K562 (cell line): ENCODE results near the gene HIVEP3. TPM values are rescaled to one million over a fixed set of nuclear protein-coding genes. Genes with fewer than 3 reads are reported as not detected.

Experiments used
- ATAC-seq: fragments of 200-7000 bp; cut with Tn5 transposase; 3 replicates; pipeline ENCODE4 v1.9.1; 2020; ENCODE audit warnings: moderate library complexity
- BruUV-seq: library from RNA; stranded (reverse); fragments of 400-500 nt; replicated peaks from 2 replicates; lab custom pipeline; 2021; lab: Mats Ljungman, UMichigan
- CTCF ChIA-PET: fragments of 300-600 bp; formaldehyde crosslinking; extraction: SDS; loops from one replicate; lab custom pipeline; 2021; ENCODE audit warnings: low intra/inter-chr PET ratio; lab: Yijun Ruan, JAX
- POLR2A ChIA-PET: fragments of 300-600, 350-650 bp; sonication (Branson Sonifier 250); formaldehyde crosslinking; extraction: SDS; loops from one replicate; lab custom pipeline; 2021; ENCODE audit warnings: antibody characterized with exemption, inconsistent platforms; lab: Yijun Ruan, JAX
- DNase-seq, 4 experiments: peaks; one replicate each; pipeline versions ENCODE4 v3.0.0 to v3.0.0-alpha.2; 2011 to 2018; ENCODE audit warnings: low spot score in 3 of 4, mixed read lengths in 3 of 4; ENCODE audit errors: extremely low read depth in 1 of 4
- FAIRE-seq: peaks from 2 replicates; lab custom pipeline; 2011; peaks lifted over from hg19 to GRCh38; lab: Jason Lieb, UNC
- H2AFZ ChIP-seq: 2 replicates; pipeline ENCODE4 v1.6.0; 2011; ENCODE audit warnings: low read depth, low read length, control low read depth, inconsistent platforms
- H3K27ac ChIP-seq: fragments of 200-600 bp; 3 replicates; pipeline ENCODE4 v1.8.0; 2011; ENCODE audit warnings: low read depth, mild to moderate bottlenecking, control low read depth, inconsistent platforms, low read length, moderate library complexity, mixed read lengths; ENCODE audit errors: extremely low read depth
- H3K27me3 ChIP-seq, 2 experiments: fragments of 300-600 bp in 1 of 2; 2 replicates in 1 of 2; 3 replicates in 1 of 2; pipeline versions ENCODE4 v1.6.0 to v1.8.0; 2011; ENCODE audit warnings: inconsistent platforms in 2 of 2, low read length in 2 of 2, mild to moderate bottlenecking in 1 of 2, mixed read lengths in 1 of 2, moderate library complexity in 1 of 2; ENCODE audit not compliant: control insufficient read depth in 2 of 2, insufficient read depth in 2 of 2
- H3K36me3 ChIP-seq: fragments of 300-600 bp; 3 replicates; pipeline ENCODE4 v1.8.0; 2011; ENCODE audit warnings: mild to moderate bottlenecking, low read length, inconsistent platforms; ENCODE audit not compliant: control insufficient read depth, insufficient read depth
- H3K4me1 ChIP-seq, 2 experiments: fragments of 200-600 bp in 1 of 2; replicated peaks in 1 of 2; 2 replicates in 1 of 2; 3 replicates in 1 of 2; pipeline versions ENCODE4 v1.5.1 to v1.8.0; 2011; ENCODE audit warnings: inconsistent platforms in 2 of 2, low read length in 2 of 2, mild to moderate bottlenecking in 1 of 2, mixed read lengths in 1 of 2, moderate library complexity in 1 of 2; ENCODE audit not compliant: control insufficient read depth in 2 of 2, insufficient read depth in 2 of 2
- H3K4me2 ChIP-seq: 2 replicates; pipeline ENCODE4 v1.6.1; 2011; ENCODE audit warnings: low read length, control low read depth, inconsistent platforms, mixed read lengths; ENCODE audit not compliant: insufficient read depth
- H3K4me3 ChIP-seq: fragments of 200-600 bp; sonication (generic), shearing (Covaris generic); 2 replicates; pipeline ENCODE4 v1.5.1; 2016; ENCODE audit warnings: control low read depth, inconsistent platforms
- H3K79me2 ChIP-seq: fragments of 200-600 bp; 3 replicates; pipeline ENCODE4 v1.8.0; 2011; ENCODE audit warnings: low read length, inconsistent platforms; ENCODE audit not compliant: control insufficient read depth, insufficient read depth
- H3K9ac ChIP-seq, 2 experiments: 2 replicates each; pipeline versions ENCODE4 v1.6.0 to v1.6.1; 2011; ENCODE audit warnings: low read depth in 2 of 2, low read length in 2 of 2, control low read depth in 1 of 2, inconsistent platforms in 1 of 2, mild to moderate bottlenecking in 1 of 2, mixed read lengths in 1 of 2; ENCODE audit not compliant: insufficient read depth in 1 of 2
- H3K9me1 ChIP-seq: one replicate; pipeline ENCODE4 v1.6.0; 2011; ENCODE audit warnings: inconsistent platforms, mild to moderate bottlenecking, low read length, moderate library complexity; ENCODE audit not compliant: control insufficient read depth, insufficient read depth
- H3K9me3 ChIP-seq: replicated peaks from 2 replicates; pipeline ENCODE4 v1.5.1; 2011; ENCODE audit warnings: low read depth, low read length, inconsistent platforms; ENCODE audit not compliant: control insufficient read depth, insufficient read depth
- H4K20me1 ChIP-seq: replicated peaks from 2 replicates; pipeline ENCODE4 v1.6.1; 2011; ENCODE audit warnings: low read length, inconsistent platforms, mixed read lengths; ENCODE audit not compliant: control insufficient read depth, insufficient read depth
- ATF1 ChIP-seq, 2 experiments: fragments of 450-650 bp in 1 of 2; IDR thresholded peaks; 2 replicates each; pipeline ENCODE4 v1.6.1; 2016; ENCODE audit warnings: missing compliant biosample characterization in 1 of 2, missing genetic modification characterization in 1 of 2
- BDP1 ChIP-seq: IDR thresholded peaks from 3 replicates; pipeline ENCODE4 v1.6.1; 2011; ENCODE audit not compliant: insufficient read length, insufficient read depth
- CHCHD3 ChIP-seq: fragments of 250-450 bp; sonication (Bioruptor Pico); IDR thresholded peaks from 2 replicates; pipeline ENCODE4 v2.1.2; 2022; ENCODE audit warnings: mild to moderate bottlenecking
- CREBBP ChIP-seq: IDR thresholded peaks from one replicate; pipeline ENCODE4 v1.6.1; 2012; ENCODE audit warnings: low read depth, mild to moderate bottlenecking, control low read depth, inconsistent platforms, low read length
- CREM ChIP-seq: IDR thresholded peaks from 2 replicates; pipeline ENCODE4 v1.6.1; 2014; ENCODE audit warnings: antibody characterized with exemption, low read depth
- EP400 ChIP-seq: fragments of 450-650 bp; IDR thresholded peaks from 2 replicates; pipeline ENCODE4 v1.6.1; 2017; ENCODE audit warnings: antibody characterized with exemption, mild to moderate bottlenecking, moderate library complexity
- FOXJ3 ChIP-seq: sonication (generic); formaldehyde crosslinking; IDR thresholded peaks from 2 replicates; pipeline ENCODE4 v1.4.0; 2020; ENCODE audit warnings: mild to moderate bottlenecking, missing genetic modification reagents
- GTF3C2 ChIP-seq: IDR thresholded peaks from 3 replicates; pipeline ENCODE4 v1.6.1; 2011; ENCODE audit warnings: borderline replicate concordance, mild to moderate bottlenecking, moderate library complexity; ENCODE audit not compliant: insufficient read length; ENCODE audit errors: extremely low read depth
- HNRNPUL1 ChIP-seq: fragments of 200-400 bp; formaldehyde crosslinking; IDR thresholded peaks from 2 replicates; pipeline ENCODE4 v1.6.1; 2017; ENCODE audit warnings: low read length
- ILK ChIP-seq: fragments of 450-650 bp; IDR thresholded peaks from 2 replicates; pipeline ENCODE4 v1.6.1; 2016; ENCODE audit warnings: missing genetic modification characterization, low read depth, mild to moderate bottlenecking, missing compliant biosample characterization, moderate library complexity, borderline replicate concordance
- NCOA1 ChIP-seq: fragments of 450-650 bp; IDR thresholded peaks from 2 replicates; pipeline ENCODE4 v1.6.1; 2016; ENCODE audit warnings: low read depth
- NFE2L1 ChIP-seq: fragments of 450-650 bp; IDR thresholded peaks from 2 replicates; pipeline ENCODE4 v1.6.1; 2016; ENCODE audit warnings: missing genetic modification characterization, low read depth, mild to moderate bottlenecking, missing compliant biosample characterization, moderate library complexity, borderline replicate concordance
- SRSF7 ChIP-seq: fragments of 200-400 bp; formaldehyde crosslinking; optimal IDR thresholded peaks from 2 replicates; pipeline ENCODE3; 2017; ENCODE audit warnings: mild to moderate bottlenecking, low read depth, low read length
- XRCC3 ChIP-seq: fragments of 450-650 bp; IDR thresholded peaks from 2 replicates; pipeline ENCODE4 v1.6.1; 2017; ENCODE audit warnings: mild to moderate bottlenecking, moderate library complexity
- WGBS: fragments of 100-300 bp; shearing (Covaris generic); methylation state at CpG from one replicate; pipeline ENCODE4 v1.1.6; 2016; ENCODE audit warnings: low coverage, mixed read lengths; ENCODE audit not compliant: insufficient coverage; ENCODE audit errors: missing lambda C conversion rate; 5-methylcytosine and 5-hydroxymethylcytosine counted together
- in situ Hi-C: fragments of 300-500 bp; cut with MboI; formaldehyde crosslinking; loops from 4 replicates; pipeline ENCODE4 v1.15.0; 2018; ENCODE audit warnings: inconsistent platforms, mixed read lengths
- intact Hi-C: fragments of 100-400 bp; cut with micrococcal nuclease; formaldehyde crosslinking; loops from 2 replicates; pipeline ENCODE4 v1.14.2; 2022
- polyA plus RNA-seq, 8 experiments: library from polyadenylated mRNA; depleted of rRNA in 4 of 8; stranded (reverse) in 5 of 8; unstranded in 3 of 8; fragments of >200 nt; fragmentation: Nextera tagmentation in 2 of 8; fragmentation: Illumina TruSeq in 1 of 8; extraction: Ambion mirVana in 2 of 8; extraction: Trizol in 1 of 8; gene quantifications; 2 replicates each; pipeline versions ENCODE4 v1.2.1 to v1.2.3, GENCODE V29; 2011 to 2014; ENCODE audit warnings: inconsistent platforms in 1 of 8, missing spikeins in 1 of 8
- total RNA-seq, 7 experiments: library from RNA; depleted of rRNA in 6 of 7; stranded (reverse); fragments of >200 nt in 6 of 7; fragmentation: Illumina TruSeq in 2 of 7; extraction: Trizol in 2 of 7; gene quantifications; 2 replicates each; pipeline versions ENCODE4 v1.2.1 to v1.2.3, GENCODE V29; 2011 to 2021; ENCODE audit warnings: low replicate concordance in 1 of 7

The HIVEP3 gene
- total and polyA plus RNA-seq, 9 of the 15 experiments (the other 6 are each of a cell fraction or from before 2014, with no cell fraction given), result 0.09 to 0.58 (median 0.34) TPM; not detected in 1

GRCh38 chr1:41842326-41842725, 76.4 kb downstream of the HIVEP3 start:
- H3K36me3 ChIP-seq, result no peaks in the 10 kb centered on the region
- 3% methylated on average over 2 of the region's 2 CpGs for WGBS
- no peak for ATAC-seq
- H3K27ac ChIP-seq, result no peak overlapping the region
- no peaks in the 10 kb centered on the region for H3K9me3 ChIP-seq
- FAIRE-seq, result no peak
- no peaks in the 10 kb centered on the region for H3K4me1 ChIP-seq
- H3K79me2 ChIP-seq, result no peaks in the 10 kb centered on the region
- no peak overlapping the region for H3K4me2 ChIP-seq
- no peak overlapping the region for H3K9ac ChIP-seq
- intact Hi-C loops (no loop called here), in situ Hi-C loops (no loop called here)
- H3K4me3 ChIP-seq, result no peak overlapping the region
- BruUV-seq, result no TSS peak
- no peak for DNase-seq
- H3K27me3 ChIP-seq, result peaks cover 22 to 35% of the 10 kb centered on the region in 2 experiments
- CTCF ChIA-PET, result no interaction called here
- H3K9me1 ChIP-seq, result no peaks in the 10 kb centered on the region
- H2AFZ ChIP-seq, result no peak overlapping the region
- POLR2A ChIA-PET, result interaction anchor here (0.9 kb wide), 2 partner anchors 8 to 9 kb away, joined by 3 to 6 read pairs; no protein-coding TSS in a partner anchor
- peaks cover 5% of the 10 kb centered on the region; the same call in 1 of the 2 replicates for H4K20me1 ChIP-seq
- TF ChIP-seq NFE2L1 (tag) (no peak), BDP1 (no peak), CREBBP (no peak), GTF3C2 (no peak), CREM (no peak), XRCC3 (no peak), SRSF7 (no peak), EP400 (no peak), NCOA1 (no peak), ILK (tag) (no peak), ATF1 (CRISPR knock-in tag; IDR thresholded peaks at IDR 0.05) (no peak), ATF1 (tag; IDR thresholded peaks at IDR 0.05) (no peak), CHCHD3 (CRISPR knock-in tag) (no peak), HNRNPUL1 (no peak), FOXJ3 (CRISPR knock-in tag) (no peak)
